ENCODE results near the gene CYGB.
"Not testable (repeated sequence)": the region's sequence is repeated elsewhere in the genome, so short reads cannot be mapped to it uniquely, and the experiment has no call there.

The CYGB gene

DNA sequence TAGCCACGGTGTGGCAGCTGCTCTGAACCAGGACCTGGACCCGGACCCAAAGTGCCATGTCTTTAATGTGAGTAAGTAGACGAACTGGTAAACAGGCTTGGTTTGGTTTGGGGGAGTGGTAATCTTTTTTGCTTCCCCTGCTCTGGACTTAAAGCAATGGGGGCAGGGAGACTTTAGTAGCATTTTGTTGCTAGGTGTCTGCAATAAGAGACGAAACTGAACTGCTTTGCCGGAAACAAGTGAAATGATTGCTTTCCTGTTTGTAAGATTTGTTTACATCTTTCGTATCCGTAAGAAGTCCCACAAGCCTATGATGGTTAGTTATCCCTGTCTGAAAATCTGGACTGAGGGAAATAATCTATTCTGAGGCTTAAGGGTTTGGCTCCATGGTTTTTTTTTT is 23.8 kb upstream of the CYGB start:
- DNase-seq (ENCODE audit: low spot score), result no peak
- TF ChIP-seq, protein P1, sequence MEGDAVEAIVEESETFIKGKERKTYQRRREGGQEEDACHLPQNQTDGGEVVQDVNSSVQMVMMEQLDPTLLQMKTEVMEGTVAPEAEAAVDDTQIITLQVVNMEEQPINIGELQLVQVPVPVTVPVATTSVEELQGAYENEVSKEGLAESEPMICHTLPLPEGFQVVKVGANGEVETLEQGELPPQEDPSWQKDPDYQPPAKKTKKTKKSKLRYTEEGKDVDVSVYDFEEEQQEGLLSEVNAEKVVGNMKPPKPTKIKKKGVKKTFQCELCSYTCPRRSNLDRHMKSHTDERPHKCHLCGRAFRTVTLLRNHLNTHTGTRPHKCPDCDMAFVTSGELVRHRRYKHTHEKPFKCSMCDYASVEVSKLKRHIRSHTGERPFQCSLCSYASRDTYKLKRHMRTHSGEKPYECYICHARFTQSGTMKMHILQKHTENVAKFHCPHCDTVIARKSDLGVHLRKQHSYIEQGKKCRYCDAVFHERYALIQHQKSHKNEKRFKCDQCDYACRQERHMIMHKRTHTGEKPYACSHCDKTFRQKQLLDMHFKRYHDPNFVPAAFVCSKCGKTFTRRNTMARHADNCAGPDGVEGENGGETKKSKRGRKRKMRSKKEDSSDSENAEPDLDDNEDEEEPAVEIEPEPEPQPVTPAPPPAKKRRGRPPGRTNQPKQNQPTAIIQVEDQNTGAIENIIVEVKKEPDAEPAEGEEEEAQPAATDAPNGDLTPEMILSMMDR (IDR thresholded peaks at IDR 0.05; ENCODE audit: extremely low read depth, missing control alignments), result no peak

DNA sequence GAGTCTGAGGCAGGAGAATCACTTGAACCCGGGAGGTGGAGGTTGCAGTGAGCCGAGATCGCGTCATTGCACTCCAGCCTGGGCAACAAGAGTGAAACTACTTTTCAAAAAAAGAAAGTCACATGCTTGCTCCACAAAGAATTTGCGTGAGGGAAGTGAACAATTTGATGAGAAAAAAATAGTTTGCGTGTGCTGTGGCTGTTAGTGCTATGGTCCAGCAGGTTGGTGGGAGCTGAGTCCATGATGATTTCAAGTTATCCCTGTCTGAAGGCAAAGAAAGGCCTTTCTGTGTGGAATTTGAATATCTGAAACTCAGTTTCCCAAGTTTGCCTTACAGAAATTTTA is 23.3 kb upstream of the CYGB start:
- TF ChIP-seq, protein P1 (IDR thresholded peaks at IDR 0.05; ENCODE audit: extremely low read depth, missing control alignments), result no peak
- no peak for DNase-seq (ENCODE audit: low spot score)

DNA sequence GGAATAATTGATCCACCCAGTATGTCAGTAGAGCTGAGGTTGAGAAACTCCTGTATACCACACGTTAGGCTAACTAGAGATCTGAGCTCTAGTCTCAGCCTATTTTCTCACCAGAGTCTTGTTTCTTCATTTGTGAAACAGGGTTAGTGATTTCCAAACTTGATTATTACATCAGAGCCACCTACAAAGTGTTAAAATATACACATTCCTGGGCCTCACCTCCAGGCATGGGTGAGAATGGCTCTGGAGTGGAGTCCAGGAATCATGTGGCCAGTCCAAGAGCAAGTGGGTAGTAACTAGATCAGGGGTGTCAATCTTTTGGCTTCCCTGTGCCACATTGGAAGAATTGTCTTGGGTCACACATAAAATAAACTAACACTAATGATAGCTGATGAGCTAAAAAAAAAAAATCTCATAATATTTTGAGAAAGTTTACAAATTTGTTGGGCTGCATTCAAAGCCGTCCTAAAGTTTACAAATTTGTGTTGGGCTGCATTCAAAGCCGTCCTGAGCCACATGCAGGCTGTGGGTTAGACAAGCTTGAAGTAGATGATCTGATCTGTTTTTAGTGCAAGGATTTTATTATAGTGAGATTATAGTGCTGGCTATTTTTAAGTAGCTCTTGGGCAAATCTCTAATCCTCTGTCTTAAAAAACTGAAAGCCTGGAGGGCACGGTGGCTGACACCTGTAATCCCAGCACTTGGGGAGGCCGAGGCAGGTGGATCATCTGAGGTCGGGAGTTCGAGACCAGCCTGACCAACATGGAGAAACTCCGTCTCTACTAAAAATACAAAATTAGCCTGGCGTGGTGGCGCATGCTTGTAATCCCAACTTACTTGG is 22.7 kb upstream of the CYGB start:
- TF ChIP-seq, protein P1 (IDR thresholded peaks at IDR 0.05; ENCODE audit: extremely low read depth, missing control alignments), result no peak
- no peak for DNase-seq (ENCODE audit: low spot score)

DNA sequence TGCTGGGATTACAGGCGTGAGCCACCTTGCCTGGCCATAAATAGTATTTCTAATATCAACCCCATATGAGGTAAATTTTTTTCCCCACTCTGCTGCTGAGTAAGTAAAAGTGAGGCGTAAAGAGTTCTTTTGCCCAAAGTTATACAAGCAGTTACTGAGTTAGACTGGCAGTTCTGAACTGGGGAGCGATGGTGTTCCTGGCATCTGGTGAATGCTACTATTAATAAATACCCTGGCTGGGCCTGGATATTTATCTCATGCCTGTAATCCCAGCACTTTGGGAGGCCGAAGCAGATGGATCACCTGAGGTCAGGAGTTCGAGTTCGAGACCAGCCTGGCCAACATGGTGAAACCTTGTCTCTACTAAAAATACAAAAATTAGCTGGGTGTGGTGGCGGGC is 22.0 kb upstream of the CYGB start:
- DNase-seq (ENCODE audit: low spot score), result not testable (repeated sequence)

DNA sequence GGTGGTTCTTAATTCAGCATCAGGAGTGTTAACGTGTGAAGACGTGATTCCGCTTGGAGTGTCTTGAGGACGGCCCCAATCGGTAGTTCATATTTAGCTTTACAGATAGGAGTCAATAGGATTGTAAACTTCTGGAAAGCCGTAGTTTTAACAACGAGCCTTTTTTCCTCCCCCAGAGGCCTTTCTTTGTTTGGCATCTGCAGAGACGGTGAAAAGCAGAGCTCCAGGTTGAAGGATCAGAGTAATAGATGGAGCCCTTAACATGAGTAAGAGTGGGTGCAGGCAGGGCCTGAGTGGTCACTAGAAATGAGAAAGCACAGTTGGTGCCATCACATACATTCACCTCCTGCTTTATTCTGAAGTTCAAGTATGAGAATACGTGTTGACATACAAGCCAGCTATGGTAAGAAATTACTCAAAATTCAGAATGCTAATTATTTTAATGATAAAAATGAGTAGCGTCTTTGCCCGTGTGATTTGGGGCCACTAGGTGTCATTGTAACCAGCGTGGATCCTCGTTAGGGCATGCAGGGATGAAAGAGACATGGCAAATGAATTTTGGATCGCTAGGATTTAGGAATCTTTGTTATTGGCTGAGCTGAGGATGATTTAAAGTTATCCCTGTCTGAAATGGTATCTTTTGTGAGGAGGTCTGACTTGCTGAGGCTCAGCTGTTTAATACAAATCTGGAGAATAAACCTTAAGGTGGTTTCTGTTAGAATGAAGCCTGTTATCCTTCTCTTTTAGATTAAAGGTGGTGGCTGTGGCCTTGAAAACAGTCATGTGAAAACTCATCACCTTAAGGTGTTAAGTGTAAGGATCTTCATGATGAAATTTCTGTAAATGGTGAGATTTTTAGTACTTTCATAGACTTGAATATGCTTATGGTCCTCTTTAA is 20.9 kb upstream of the CYGB start:
- TF ChIP-seq, protein P1 (IDR thresholded peaks at IDR 0.05; ENCODE audit: extremely low read depth, missing control alignments), result peak; percentile 52
- DNase-seq (ENCODE audit: low spot score), result no peak

DNA sequence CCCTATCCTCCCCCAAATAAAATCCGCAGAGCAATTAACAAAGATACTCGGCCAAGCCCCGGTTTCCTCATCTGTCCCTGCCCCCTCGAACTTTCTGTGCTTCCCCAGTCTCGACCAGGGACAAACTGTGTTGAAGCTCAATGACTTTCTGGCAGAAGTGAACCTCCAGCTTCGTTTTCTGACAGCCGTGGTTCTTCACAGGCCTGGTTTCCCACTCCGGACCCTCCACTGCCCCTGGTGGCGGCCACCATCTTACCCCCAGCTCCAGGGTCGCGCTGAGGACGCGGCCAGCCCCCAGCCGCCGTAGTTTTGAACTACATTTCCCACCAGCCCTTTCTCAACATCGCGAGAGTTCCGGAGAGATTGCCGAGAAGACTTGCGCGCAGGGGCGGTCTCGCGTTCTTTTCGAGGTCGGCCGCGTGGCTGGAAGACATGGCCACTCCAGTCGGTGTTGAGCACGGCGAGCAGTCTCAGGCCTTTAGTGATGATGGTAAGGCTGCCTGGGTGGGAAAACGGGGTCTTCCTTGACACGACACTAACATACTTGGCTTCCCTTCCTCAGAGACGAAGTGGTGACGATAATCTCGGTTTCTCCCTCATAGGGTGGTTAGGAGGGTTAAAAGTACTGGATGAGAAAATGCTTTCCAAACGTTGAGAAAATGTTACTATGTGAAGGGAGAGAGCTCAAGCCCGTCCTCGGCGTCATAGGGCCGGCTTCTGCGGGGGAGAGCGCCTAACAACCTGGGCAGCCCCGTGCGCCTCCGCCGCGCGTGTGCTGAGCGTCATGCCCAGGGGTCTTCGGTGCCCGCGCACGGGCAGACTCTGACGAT is 20.1 kb upstream of the CYGB start:
- peak; percentile 91 for DNase-seq (ENCODE audit: low spot score)
- TF ChIP-seq, protein P1 (IDR thresholded peaks at IDR 0.05; ENCODE audit: extremely low read depth, missing control alignments), result peak; percentile 36

DNA sequence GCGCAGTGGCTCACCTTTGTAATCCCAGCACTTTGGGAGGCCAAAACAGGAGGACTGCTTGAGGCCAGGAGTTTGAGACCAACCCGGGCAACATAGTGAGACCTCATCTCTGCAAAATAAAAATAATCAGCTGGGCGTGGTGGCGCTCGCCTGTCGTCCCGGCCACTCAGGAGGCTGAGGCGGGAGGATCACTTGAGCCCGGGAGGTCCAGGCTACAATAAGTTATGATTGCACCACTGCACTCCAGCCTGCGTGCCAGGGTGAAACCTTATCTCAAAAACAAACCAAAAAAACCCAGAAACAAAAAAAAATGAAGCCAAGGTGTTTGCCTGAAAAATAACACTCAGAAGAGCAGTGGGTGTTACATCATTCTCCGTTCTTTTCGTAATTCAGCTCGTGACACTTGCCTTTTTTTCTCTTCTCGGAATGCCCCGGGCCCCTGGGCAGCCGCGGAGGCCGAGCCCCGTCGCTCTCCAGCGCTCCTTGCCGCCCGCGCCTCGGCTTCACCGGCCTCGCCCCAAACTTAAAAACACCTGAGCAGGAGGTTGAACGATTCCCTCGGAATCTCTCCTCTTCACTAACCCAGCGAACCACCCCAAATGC is 19.4 kb upstream of the CYGB start:
- no peak for DNase-seq (ENCODE audit: low spot score)
- TF ChIP-seq, protein P1 (IDR thresholded peaks at IDR 0.05; ENCODE audit: extremely low read depth, missing control alignments), result no peak
